K562 (cell line): Measurements from ENCODE around the gene SNAI1. TPM values are rescaled to one million over a fixed set of nuclear protein-coding genes. Genes with fewer than 3 reads are reported as not detected.

Experiments
- ATAC-seq: fragments of 200-7000 bp; cut with Tn5 transposase; 3 replicates; pipeline ENCODE4 v1.9.1; 2020; ENCODE audit warnings: moderate library complexity
- BruUV-seq: library from RNA; stranded (reverse); fragments of 400-500 nt; replicated peaks from 2 replicates; lab custom pipeline; 2021; lab: Mats Ljungman, UMichigan
- CTCF ChIA-PET: fragments of 300-600 bp; formaldehyde crosslinking; extraction: SDS; loops from one replicate; lab custom pipeline; 2021; ENCODE audit warnings: low intra/inter-chr PET ratio; lab: Yijun Ruan, JAX
- POLR2A ChIA-PET: fragments of 300-600, 350-650 bp; sonication (Branson Sonifier 250); formaldehyde crosslinking; extraction: SDS; loops from one replicate; lab custom pipeline; 2021; ENCODE audit warnings: antibody characterized with exemption, inconsistent platforms; lab: Yijun Ruan, JAX
- DNase-seq, 4 experiments: peaks; one replicate each; pipeline versions ENCODE4 v3.0.0 to v3.0.0-alpha.2; 2011 to 2018; ENCODE audit warnings: low spot score in 3 of 4, mixed read lengths in 3 of 4; ENCODE audit errors: extremely low read depth in 1 of 4
- FAIRE-seq: peaks from 2 replicates; lab custom pipeline; 2011; peaks lifted over from hg19 to GRCh38; lab: Jason Lieb, UNC
- H2AFZ ChIP-seq: 2 replicates; pipeline ENCODE4 v1.6.0; 2011; ENCODE audit warnings: low read depth, low read length, control low read depth, inconsistent platforms
- H3K27ac ChIP-seq: fragments of 200-600 bp; 3 replicates; pipeline ENCODE4 v1.8.0; 2011; ENCODE audit warnings: low read depth, mild to moderate bottlenecking, control low read depth, inconsistent platforms, low read length, moderate library complexity, mixed read lengths; ENCODE audit errors: extremely low read depth
- H3K27me3 ChIP-seq, 2 experiments: fragments of 300-600 bp in 1 of 2; 2 replicates in 1 of 2; 3 replicates in 1 of 2; pipeline versions ENCODE4 v1.6.0 to v1.8.0; 2011; ENCODE audit warnings: inconsistent platforms in 2 of 2, low read length in 2 of 2, mild to moderate bottlenecking in 1 of 2, mixed read lengths in 1 of 2, moderate library complexity in 1 of 2; ENCODE audit not compliant: control insufficient read depth in 2 of 2, insufficient read depth in 2 of 2
- H3K36me3 ChIP-seq: fragments of 300-600 bp; 3 replicates; pipeline ENCODE4 v1.8.0; 2011; ENCODE audit warnings: mild to moderate bottlenecking, low read length, inconsistent platforms; ENCODE audit not compliant: control insufficient read depth, insufficient read depth
- H3K4me1 ChIP-seq, 2 experiments: fragments of 200-600 bp in 1 of 2; replicated peaks in 1 of 2; 2 replicates in 1 of 2; 3 replicates in 1 of 2; pipeline versions ENCODE4 v1.5.1 to v1.8.0; 2011; ENCODE audit warnings: inconsistent platforms in 2 of 2, low read length in 2 of 2, mild to moderate bottlenecking in 1 of 2, mixed read lengths in 1 of 2, moderate library complexity in 1 of 2; ENCODE audit not compliant: control insufficient read depth in 2 of 2, insufficient read depth in 2 of 2
- H3K4me2 ChIP-seq: 2 replicates; pipeline ENCODE4 v1.6.1; 2011; ENCODE audit warnings: low read length, control low read depth, inconsistent platforms, mixed read lengths; ENCODE audit not compliant: insufficient read depth
- H3K4me3 ChIP-seq: fragments of 200-600 bp; sonication (generic), shearing (Covaris generic); 2 replicates; pipeline ENCODE4 v1.5.1; 2016; ENCODE audit warnings: control low read depth, inconsistent platforms
- H3K79me2 ChIP-seq: fragments of 200-600 bp; 3 replicates; pipeline ENCODE4 v1.8.0; 2011; ENCODE audit warnings: low read length, inconsistent platforms; ENCODE audit not compliant: control insufficient read depth, insufficient read depth
- H3K9ac ChIP-seq, 2 experiments: 2 replicates each; pipeline versions ENCODE4 v1.6.0 to v1.6.1; 2011; ENCODE audit warnings: low read depth in 2 of 2, low read length in 2 of 2, control low read depth in 1 of 2, inconsistent platforms in 1 of 2, mild to moderate bottlenecking in 1 of 2, mixed read lengths in 1 of 2; ENCODE audit not compliant: insufficient read depth in 1 of 2
- H3K9me1 ChIP-seq: one replicate; pipeline ENCODE4 v1.6.0; 2011; ENCODE audit warnings: inconsistent platforms, mild to moderate bottlenecking, low read length, moderate library complexity; ENCODE audit not compliant: control insufficient read depth, insufficient read depth
- H3K9me3 ChIP-seq: replicated peaks from 2 replicates; pipeline ENCODE4 v1.5.1; 2011; ENCODE audit warnings: low read depth, low read length, inconsistent platforms; ENCODE audit not compliant: control insufficient read depth, insufficient read depth
- H4K20me1 ChIP-seq: replicated peaks from 2 replicates; pipeline ENCODE4 v1.6.1; 2011; ENCODE audit warnings: low read length, inconsistent platforms, mixed read lengths; ENCODE audit not compliant: control insufficient read depth, insufficient read depth
- CBX5 ChIP-seq: IDR thresholded peaks from 2 replicates; pipeline ENCODE4 v1.6.1; 2014; ENCODE audit warnings: low read depth, borderline replicate concordance
- KHSRP ChIP-seq: fragments of 450-650 bp; IDR thresholded peaks from 2 replicates; pipeline ENCODE4 v1.6.1; 2017
- MLLT1 ChIP-seq, 2 experiments: fragments of 450-650 bp; IDR thresholded peaks; 2 replicates each; pipeline ENCODE4 v1.6.1; 2016
- SMAD3 ChIP-seq: fragments of 450-650 bp; formaldehyde crosslinking; conservative IDR thresholded peaks from 2 replicates; pipeline ENCODE4 v1.4.0; 2020; ENCODE audit warnings: mild to moderate bottlenecking
- SRSF3 ChIP-seq: fragments of 200-400 bp; formaldehyde crosslinking; IDR thresholded peaks from 2 replicates; pipeline ENCODE4 v1.6.1; 2016; ENCODE audit warnings: mild to moderate bottlenecking, low read length, moderate library complexity; ENCODE audit not compliant: insufficient read depth
- SRSF7 ChIP-seq: fragments of 200-400 bp; formaldehyde crosslinking; optimal IDR thresholded peaks from 2 replicates; pipeline ENCODE3; 2017; ENCODE audit warnings: mild to moderate bottlenecking, low read depth, low read length
- STAG1 ChIP-seq: sonication (generic); formaldehyde crosslinking; IDR thresholded peaks from 2 replicates; pipeline ENCODE4 v1.5.0; 2020; ENCODE audit warnings: missing genetic modification reagents, borderline replicate concordance
- ZBTB1 ChIP-seq: sonication (generic); formaldehyde crosslinking; IDR thresholded peaks from 2 replicates; pipeline ENCODE4 v1.8.1; 2023; ENCODE audit warnings: missing genetic modification reagents, low read depth, mild to moderate bottlenecking, borderline replicate concordance
- ZKSCAN1 ChIP-seq: fragments of 150-350 bp; IDR thresholded peaks from 2 replicates; pipeline ENCODE4 v1.6.1; 2016; ENCODE audit warnings: low read depth, low read length
- WGBS: fragments of 100-300 bp; shearing (Covaris generic); methylation state at CpG from one replicate; pipeline ENCODE4 v1.1.6; 2016; ENCODE audit warnings: low coverage, mixed read lengths; ENCODE audit not compliant: insufficient coverage; ENCODE audit errors: missing lambda C conversion rate; 5-methylcytosine and 5-hydroxymethylcytosine counted together
- in situ Hi-C: fragments of 300-500 bp; cut with MboI; formaldehyde crosslinking; loops from 4 replicates; pipeline ENCODE4 v1.15.0; 2018; ENCODE audit warnings: inconsistent platforms, mixed read lengths
- intact Hi-C: fragments of 100-400 bp; cut with micrococcal nuclease; formaldehyde crosslinking; loops from 2 replicates; pipeline ENCODE4 v1.14.2; 2022
- polyA plus RNA-seq, 8 experiments: library from polyadenylated mRNA; depleted of rRNA in 4 of 8; stranded (reverse) in 5 of 8; unstranded in 3 of 8; fragments of >200 nt; fragmentation: Nextera tagmentation in 2 of 8; fragmentation: Illumina TruSeq in 1 of 8; extraction: Ambion mirVana in 2 of 8; extraction: Trizol in 1 of 8; gene quantifications; 2 replicates each; pipeline versions ENCODE4 v1.2.1 to v1.2.3, GENCODE V29; 2011 to 2014; ENCODE audit warnings: inconsistent platforms in 1 of 8, missing spikeins in 1 of 8
- total RNA-seq, 7 experiments: library from RNA; depleted of rRNA in 6 of 7; stranded (reverse); fragments of >200 nt in 6 of 7; fragmentation: Illumina TruSeq in 2 of 7; extraction: Trizol in 2 of 7; gene quantifications; 2 replicates each; pipeline versions ENCODE4 v1.2.1 to v1.2.3, GENCODE V29; 2011 to 2021; ENCODE audit warnings: low replicate concordance in 1 of 7

SNAI1 gene
- total and polyA plus RNA-seq, 9 of the 15 experiments (the other 6 are each of a cell fraction or from before 2014, with no cell fraction given): 0.32 to 11.6 (median 2.0) TPM

- no peak overlapping the region for H3K4me3 ChIP-seq
- H3K9ac ChIP-seq: no peak overlapping the region
- H3K9me1 ChIP-seq: peaks cover 5% of the 10 kb centered on the region
- CTCF ChIA-PET: no interaction called here
- H3K36me3 ChIP-seq: peaks cover 83% of the 10 kb centered on the region
- no peak for DNase-seq
- H3K27ac ChIP-seq: no peak overlapping the region
- POLR2A ChIA-PET: interaction anchor here (1.1 to 1.3 kb wide), 3 partner anchors 10 to 21 kb away, joined by 3 to 5 read pairs (median 3); no protein-coding TSS in a partner anchor
- no peak overlapping the region for H2AFZ ChIP-seq
- 91% methylated on average over 3 of the region's 3 CpGs for WGBS
- no peak for ATAC-seq
- H3K27me3 ChIP-seq: no peaks in the 10 kb centered on the region
- in situ Hi-C loops (no loop called here), intact Hi-C loops (no loop called here)
- no peak for FAIRE-seq
- peaks cover 68% of the 10 kb centered on the region for H3K79me2 ChIP-seq
- peaks cover 13% of the 10 kb centered on the region; the same call in 1 of the 2 replicates for H4K20me1 ChIP-seq
- no peaks in the 10 kb centered on the region for H3K9me3 ChIP-seq
- TF ChIP-seq ZKSCAN1: peak; percentile 72; the same call in 1 of the 2 replicates
- no peak for TF ChIP-seq MLLT1 (IDR thresholded peaks at IDR 0.05)
- no TSS peak for BruUV-seq
- no peak overlapping the region for H3K4me2 ChIP-seq
- H3K4me1 ChIP-seq: peaks cover 9 to 11% of the 10 kb centered on the region in 2 experiments
These were observed 39.8 kb upstream of the SNAI1 start for GRCh38 chr20:49942942-49943341.

GRCh38 chr20:49945306-49945700, 37.5 kb upstream of the SNAI1 start:
- WGBS: 94% methylated on average over 2 of the region's 3 CpGs
- POLR2A ChIA-PET: interaction anchor here (0.5 to 4.0 kb wide), 4 partner anchors 8 to 19 kb away, joined by 3 to 30 read pairs (median 4); partner anchors contain the start of gene RNF114
- CTCF ChIA-PET: no interaction called here

More at GRCh38 chr20:49945306-49945700, 37.5 kb upstream of the SNAI1 start:
- H3K4me3 ChIP-seq: no peak overlapping the region
- TF ChIP-seq ZBTB1 (CRISPR knock-in tag) (no peak), SRSF7 (no peak), STAG1 (CRISPR knock-in tag) (no peak), SMAD3 (CRISPR knock-in tag) (no peak), KHSRP (no peak), SRSF3 (no peak), CBX5 (no peak)
- H3K36me3 ChIP-seq: peaks cover 84% of the 10 kb centered on the region
- peaks cover 44% of the 10 kb centered on the region for H3K79me2 ChIP-seq
- H3K4me1 ChIP-seq: peaks cover 0 to 3% of the 10 kb centered on the region in 2 experiments; a peak in 1 of 5 replicates
- 0 out of 2 replicates have a peak, but pooled peaks cover 6% of the 10 kb centered on the region for H4K20me1 ChIP-seq
- ATAC-seq: no peak
- no peak for FAIRE-seq
- in situ Hi-C loops: no loop called here
- H3K27ac ChIP-seq: no peak overlapping the region
- H2AFZ ChIP-seq: no peak overlapping the region
- intact Hi-C loops: no loop called here
- H3K9ac ChIP-seq: no peak overlapping the region
- no peaks in the 10 kb centered on the region for H3K27me3 ChIP-seq
- BruUV-seq: no TSS peak
- DNase-seq: no peak
- no peak overlapping the region for H3K4me2 ChIP-seq
- no peaks in the 10 kb centered on the region for H3K9me3 ChIP-seq
- no peaks in the 10 kb centered on the region for H3K9me1 ChIP-seq
